ENCODE data around the gene PAXX.

PAXX gene

DNA sequence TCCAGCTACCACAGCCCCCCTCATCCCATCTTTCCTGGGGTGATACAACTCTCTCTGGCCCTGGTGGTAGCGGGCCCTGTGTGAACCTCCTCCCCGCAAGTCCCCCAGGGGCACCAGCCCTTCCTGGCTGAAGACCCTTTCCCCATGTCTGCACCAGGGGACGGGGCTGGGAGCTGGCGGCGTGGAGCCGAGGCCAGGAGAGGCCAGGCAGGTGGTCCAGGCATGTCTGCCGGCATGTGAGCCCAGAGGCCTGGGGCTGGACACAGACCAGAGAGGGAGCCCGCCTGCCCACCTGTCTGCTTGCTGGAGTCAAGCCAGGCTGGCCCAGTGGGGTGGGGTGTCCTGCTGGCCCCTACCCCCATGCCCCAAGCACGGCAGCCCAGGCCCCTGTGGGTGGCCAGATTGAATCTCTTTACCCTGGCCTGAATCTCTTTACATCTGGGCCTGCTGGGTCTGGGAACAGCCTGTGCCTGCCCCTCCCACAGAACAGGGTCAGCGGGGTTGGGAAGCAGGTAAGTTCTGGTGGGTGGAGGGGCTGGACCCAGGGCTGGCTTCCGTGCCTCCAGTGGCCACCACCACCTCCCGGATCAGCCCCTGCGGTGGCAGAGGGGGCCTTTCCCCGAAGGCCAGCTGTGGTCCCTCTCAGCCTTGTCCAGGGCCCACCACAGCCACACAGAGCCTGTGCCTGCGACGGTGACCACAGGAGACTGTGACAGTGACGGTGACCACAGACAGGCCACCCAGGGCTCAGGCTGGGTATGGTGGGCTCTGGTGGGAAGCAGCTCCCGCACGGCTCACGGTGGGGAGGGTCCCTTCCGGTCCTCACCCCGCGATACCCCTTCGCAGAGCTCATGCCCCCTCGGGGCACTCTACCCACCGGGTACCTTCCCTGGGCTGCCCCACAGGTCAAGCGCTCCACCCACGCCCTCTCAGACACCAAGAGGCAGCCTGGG lies 33.0 kb upstream of the PAXX start:
- Histone ChIP-seq H3K27me3 (ENCODE audit: insufficient read depth, poor library complexity, severe bottlenecking) (no peaks in the 10 kb centered on the region), H3K4me3 (replicated peaks; ENCODE audit: insufficient read depth, low read length) (no peak overlapping the region), H3K27ac (replicated peaks) (no peak overlapping the region)
- TF ChIP-seq, protein P1, sequence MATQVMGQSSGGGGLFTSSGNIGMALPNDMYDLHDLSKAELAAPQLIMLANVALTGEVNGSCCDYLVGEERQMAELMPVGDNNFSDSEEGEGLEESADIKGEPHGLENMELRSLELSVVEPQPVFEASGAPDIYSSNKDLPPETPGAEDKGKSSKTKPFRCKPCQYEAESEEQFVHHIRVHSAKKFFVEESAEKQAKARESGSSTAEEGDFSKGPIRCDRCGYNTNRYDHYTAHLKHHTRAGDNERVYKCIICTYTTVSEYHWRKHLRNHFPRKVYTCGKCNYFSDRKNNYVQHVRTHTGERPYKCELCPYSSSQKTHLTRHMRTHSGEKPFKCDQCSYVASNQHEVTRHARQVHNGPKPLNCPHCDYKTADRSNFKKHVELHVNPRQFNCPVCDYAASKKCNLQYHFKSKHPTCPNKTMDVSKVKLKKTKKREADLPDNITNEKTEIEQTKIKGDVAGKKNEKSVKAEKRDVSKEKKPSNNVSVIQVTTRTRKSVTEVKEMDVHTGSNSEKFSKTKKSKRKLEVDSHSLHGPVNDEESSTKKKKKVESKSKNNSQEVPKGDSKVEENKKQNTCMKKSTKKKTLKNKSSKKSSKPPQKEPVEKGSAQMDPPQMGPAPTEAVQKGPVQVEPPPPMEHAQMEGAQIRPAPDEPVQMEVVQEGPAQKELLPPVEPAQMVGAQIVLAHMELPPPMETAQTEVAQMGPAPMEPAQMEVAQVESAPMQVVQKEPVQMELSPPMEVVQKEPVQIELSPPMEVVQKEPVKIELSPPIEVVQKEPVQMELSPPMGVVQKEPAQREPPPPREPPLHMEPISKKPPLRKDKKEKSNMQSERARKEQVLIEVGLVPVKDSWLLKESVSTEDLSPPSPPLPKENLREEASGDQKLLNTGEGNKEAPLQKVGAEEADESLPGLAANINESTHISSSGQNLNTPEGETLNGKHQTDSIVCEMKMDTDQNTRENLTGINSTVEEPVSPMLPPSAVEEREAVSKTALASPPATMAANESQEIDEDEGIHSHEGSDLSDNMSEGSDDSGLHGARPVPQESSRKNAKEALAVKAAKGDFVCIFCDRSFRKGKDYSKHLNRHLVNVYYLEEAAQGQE (IDR thresholded peaks at IDR 0.05; ENCODE audit: insufficient replicate concordance, low read depth) = no peak
- TF ChIP-seq, protein P2, sequence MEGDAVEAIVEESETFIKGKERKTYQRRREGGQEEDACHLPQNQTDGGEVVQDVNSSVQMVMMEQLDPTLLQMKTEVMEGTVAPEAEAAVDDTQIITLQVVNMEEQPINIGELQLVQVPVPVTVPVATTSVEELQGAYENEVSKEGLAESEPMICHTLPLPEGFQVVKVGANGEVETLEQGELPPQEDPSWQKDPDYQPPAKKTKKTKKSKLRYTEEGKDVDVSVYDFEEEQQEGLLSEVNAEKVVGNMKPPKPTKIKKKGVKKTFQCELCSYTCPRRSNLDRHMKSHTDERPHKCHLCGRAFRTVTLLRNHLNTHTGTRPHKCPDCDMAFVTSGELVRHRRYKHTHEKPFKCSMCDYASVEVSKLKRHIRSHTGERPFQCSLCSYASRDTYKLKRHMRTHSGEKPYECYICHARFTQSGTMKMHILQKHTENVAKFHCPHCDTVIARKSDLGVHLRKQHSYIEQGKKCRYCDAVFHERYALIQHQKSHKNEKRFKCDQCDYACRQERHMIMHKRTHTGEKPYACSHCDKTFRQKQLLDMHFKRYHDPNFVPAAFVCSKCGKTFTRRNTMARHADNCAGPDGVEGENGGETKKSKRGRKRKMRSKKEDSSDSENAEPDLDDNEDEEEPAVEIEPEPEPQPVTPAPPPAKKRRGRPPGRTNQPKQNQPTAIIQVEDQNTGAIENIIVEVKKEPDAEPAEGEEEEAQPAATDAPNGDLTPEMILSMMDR (IDR thresholded peaks at IDR 0.05; ENCODE audit: insufficient read depth, low read length) = no peak
- TF ChIP-seq GABPA (IDR thresholded peaks at IDR 0.05; ENCODE audit: low read depth) (no peak), SPI1 (IDR thresholded peaks at IDR 0.05; ENCODE audit: borderline replicate concordance, low read depth) (no peak), POLR2AphosphoS5 (IDR thresholded peaks at IDR 0.05; ENCODE audit: low read depth) (no peak)
- DNase-seq (ENCODE audit: low read depth in 1 of 2, low spot score in 1 of 2) = no peak

DNA sequence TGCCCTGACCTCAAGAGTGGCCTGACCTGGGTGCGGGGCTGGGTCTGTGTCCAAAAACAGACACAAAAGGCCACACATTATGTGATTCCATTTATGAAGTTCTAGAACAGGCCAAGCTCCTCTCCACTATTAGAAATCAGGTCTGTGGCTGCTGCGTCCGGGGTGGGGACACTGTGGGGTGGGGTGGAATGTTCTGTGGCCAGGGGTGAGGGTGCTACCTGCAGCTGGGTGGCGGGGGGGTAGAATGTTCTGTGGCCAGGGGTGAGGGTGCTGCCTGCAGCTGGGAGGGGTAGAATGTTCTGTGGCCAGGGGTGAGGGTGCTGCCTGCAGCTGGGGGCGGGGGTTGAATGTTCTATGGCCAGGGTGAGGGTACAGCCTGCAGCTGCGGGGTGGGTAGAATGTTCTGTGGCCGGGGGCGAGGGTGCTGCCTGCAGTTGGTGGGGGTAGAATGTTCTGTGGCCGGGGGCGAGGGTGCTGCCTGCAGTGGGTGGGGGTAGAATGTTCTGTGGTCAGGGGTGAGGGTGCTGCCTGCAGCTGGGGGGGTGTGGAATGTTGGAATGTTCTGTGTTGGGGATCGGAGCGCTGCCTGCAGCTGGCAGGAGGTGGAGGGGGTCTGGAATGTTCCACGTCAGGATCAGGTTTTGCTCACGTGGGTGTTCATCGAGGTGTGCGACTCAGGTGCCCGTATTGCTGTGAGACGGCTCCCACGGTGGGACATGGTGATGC lies 31.8 kb upstream of the PAXX start:
- Histone ChIP-seq H3K4me3 (replicated peaks; ENCODE audit: insufficient read depth, low read length) (no peak overlapping the region), H3K27me3 (ENCODE audit: insufficient read depth, poor library complexity, severe bottlenecking) (no peaks in the 10 kb centered on the region), H3K27ac (replicated peaks) (no peak overlapping the region)
- no peak for DNase-seq (ENCODE audit: low read depth in 1 of 2, low spot score in 1 of 2)
- TF ChIP-seq, protein P2 (IDR thresholded peaks at IDR 0.05; ENCODE audit: insufficient read depth, low read length) = no peak
- TF ChIP-seq, protein P1 (IDR thresholded peaks at IDR 0.05; ENCODE audit: insufficient replicate concordance, low read depth) = no peak
- TF ChIP-seq GABPA (IDR thresholded peaks at IDR 0.05; ENCODE audit: low read depth) (no peak), SPI1 (IDR thresholded peaks at IDR 0.05; ENCODE audit: borderline replicate concordance, low read depth) (no peak), POLR2AphosphoS5 (IDR thresholded peaks at IDR 0.05; ENCODE audit: low read depth) (no peak)

DNA sequence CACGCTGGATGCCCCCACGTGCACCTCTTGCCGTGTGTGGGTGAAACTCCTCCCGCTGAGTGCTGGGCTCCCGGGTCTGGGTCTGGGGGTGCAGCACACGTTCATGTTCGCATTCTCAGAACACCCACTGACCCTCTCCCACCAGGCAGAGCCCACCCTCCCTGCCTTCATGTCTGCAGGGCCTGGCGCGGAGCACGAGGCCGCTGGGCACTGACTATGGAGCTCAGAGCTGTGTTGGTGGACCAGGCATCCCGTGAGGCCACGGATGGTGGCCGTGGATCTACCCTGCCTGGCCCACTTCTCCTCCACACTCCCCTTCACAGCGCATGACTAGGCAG lies 31.3 kb upstream of the PAXX start:
- Histone ChIP-seq H3K27me3 (ENCODE audit: insufficient read depth, poor library complexity, severe bottlenecking) (no peaks in the 10 kb centered on the region), H3K4me3 (replicated peaks; ENCODE audit: insufficient read depth, low read length) (no peak overlapping the region), H3K27ac (replicated peaks) (no peak overlapping the region)
- DNase-seq (ENCODE audit: low read depth in 1 of 2, low spot score in 1 of 2) = no peak
- TF ChIP-seq, protein P2 (IDR thresholded peaks at IDR 0.05; ENCODE audit: insufficient read depth, low read length) = no peak
- TF ChIP-seq SPI1 (IDR thresholded peaks at IDR 0.05; ENCODE audit: borderline replicate concordance, low read depth) (no peak), POLR2AphosphoS5 (IDR thresholded peaks at IDR 0.05; ENCODE audit: low read depth) (no peak), GABPA (IDR thresholded peaks at IDR 0.05; ENCODE audit: low read depth) (no peak)
- TF ChIP-seq, protein P1 (IDR thresholded peaks at IDR 0.05; ENCODE audit: insufficient replicate concordance, low read depth) = no peak

Data from HL-60 (cell line).